ENCODE results near the gene LMOD1. TPM values are rescaled to one million over a fixed set of nuclear protein-coding genes. Genes with fewer than 3 reads are reported as not detected.

LMOD1 gene
- total and polyA plus RNA-seq, 2 of the 8 experiments (the other 6 are each of a cell fraction or from before 2014, with no cell fraction given) = 0.77 to 1.4 TPM

GRCh38 chr1:201945157-201945556, 1.2 kb downstream of the LMOD1 start:
- H2AK5ac ChIP-seq (ENCODE audit: low read depth, low read length) = no peak overlapping the region; the same call in 1 of the 2 replicates
- H4K5ac ChIP-seq (ENCODE audit: insufficient read length, low read depth, low read length) = no peak overlapping the region
- H3K79me1 ChIP-seq (ENCODE audit: low read depth, low read length) = no peaks in the 10 kb centered on the region
- ChIA-PET CTCF (ENCODE audit: partially characterized antibody) (interaction anchor here (0.8 to 8.4 kb wide), 32 partner anchors 7 to 190 kb away, joined by 3 to 145 read pairs (median 6); partner anchors contain the start of gene TIMM17A), POLR2A (ENCODE audit: partially characterized antibody) (interaction anchor here (1.1 to 3.4 kb wide), 11 partner anchors 11 to 66 kb away, joined by 3 to 27 read pairs (median 4); partner anchors contain the start of gene TIMM17A)
- no peak overlapping the region for H2BK20ac ChIP-seq (ENCODE audit: low read length)
- no peaks in the 10 kb centered on the region for H3K79me2 ChIP-seq (ENCODE audit: control insufficient read depth in 1 of 2, insufficient read depth in 2 of 2, low read length in 2 of 2)
- H2BK12ac ChIP-seq (ENCODE audit: low read depth, low read length) = no peak overlapping the region
- H3K9me3 ChIP-seq (ENCODE audit: insufficient read depth in 2 of 2, low read depth in 1 of 2, low read length in 1 of 2) = no peaks in the 10 kb centered on the region
- no peak overlapping the region for H4K8ac ChIP-seq (ENCODE audit: extremely low read depth, insufficient read depth, low read length)
- no peak overlapping the region for H3K4ac ChIP-seq (replicated peaks; ENCODE audit: insufficient read length, low read depth, low read length)
- no peak overlapping the region for H2BK120ac ChIP-seq (replicated peaks; ENCODE audit: low read depth, low read length)
- peak overlapping the region in 3 of 4 experiments; percentile 1 to 64 (median 3); a peak in 4 of 8 replicates for H3K4me3 ChIP-seq (ENCODE audit: extremely low read depth in 1 of 4, insufficient read depth in 2 of 4, low read depth in 3 of 4, low read length in 4 of 4)
- WGBS, 2 experiments (ENCODE audit: extremely low coverage in 1 of 2, insufficient coverage in 1 of 2, insufficient read length in 1 of 2, insufficient replicate concordance in 2 of 2, low coverage in 1 of 2, low lambda C conversion rate in 2 of 2, missing lambda C conversion rate in 1 of 2) = 37% methylated on average over 4 of the region's 4 CpGs; no CpG with 5 or more reads in 1 of the 2 experiments
- no peaks in the 10 kb centered on the region for H4K20me1 ChIP-seq (replicated peaks in 1 of 2; ENCODE audit: control insufficient read depth in 1 of 2, insufficient read depth in 2 of 2, low read length in 2 of 2)
- no peak overlapping the region for H3K14ac ChIP-seq (ENCODE audit: insufficient read length)
- H2AFZ ChIP-seq (ENCODE audit: low read length) = no peak overlapping the region
- H4K91ac ChIP-seq (replicated peaks; ENCODE audit: insufficient read length, low read length) = no peak overlapping the region
- H3K27ac ChIP-seq (ENCODE audit: low read depth, low read length) = no peak overlapping the region
- H3K4me2 ChIP-seq (ENCODE audit: insufficient read depth in 1 of 2, low read depth in 2 of 2, low read length in 2 of 2) = peak overlapping the region; percentile 94 to 99
- no peak overlapping the region for H2BK15ac ChIP-seq (ENCODE audit: low read length)
- H3K9ac ChIP-seq (replicated peaks in 1 of 4; ENCODE audit: extremely low read depth in 1 of 4, low read depth in 3 of 4, low read length in 3 of 4) = no peak overlapping the region; a peak in 1 of 7 replicates
- peak in 1 of 2 experiments; percentile 55 for DNase-seq (ENCODE audit: low read depth in 1 of 2, low spot score in 2 of 2)
- no peak overlapping the region for H3K23ac ChIP-seq (ENCODE audit: insufficient read length)
- no peak overlapping the region for H3K18ac ChIP-seq (ENCODE audit: extremely low read depth, low read length)
- FAIRE-seq = peak; percentile 55
- no peak overlapping the region for H2BK5ac ChIP-seq (ENCODE audit: low read depth, low read length)
- no peak overlapping the region for H3K56ac ChIP-seq (replicated peaks; ENCODE audit: insufficient read length, low read depth, low read length)
- H3K4me1 ChIP-seq (replicated peaks in 1 of 4; ENCODE audit: control insufficient read depth in 3 of 4, insufficient read depth in 4 of 4, low read length in 3 of 4) = peaks cover 7 to 19% (median 10%) of the 10 kb centered on the region in 4 experiments
- peaks cover 0 to 15% (median 13%) of the 10 kb centered on the region in 4 experiments; a peak in 6 of 7 replicates for H3K27me3 ChIP-seq (replicated peaks in 1 of 4; ENCODE audit: control insufficient read depth in 3 of 4, extremely low read depth in 1 of 4, insufficient read depth in 3 of 4, low read length in 3 of 4)
- peaks cover 8% of the 10 kb centered on the region for H3K23me2 ChIP-seq (ENCODE audit: low read depth, low read length)
- no peaks in the 10 kb centered on the region; a peak in 1 of 8 replicates for H3K36me3 ChIP-seq (ENCODE audit: control insufficient read depth in 2 of 4, insufficient read depth in 4 of 4, low read length in 3 of 4)
- TF ChIP-seq ATF2 (IDR thresholded peaks at IDR 0.05; ENCODE audit: low read length) = no peak
- peak; percentile 28 to 44; a peak in 3 of 4 replicates for TF ChIP-seq RAD21 (IDR thresholded peaks at IDR 0.05 in 1 of 2, conservative IDR thresholded peaks at IDR 0.05 in 1 of 2; ENCODE audit: low read depth in 2 of 2, low read length in 2 of 2)
- no peak for TF ChIP-seq CBX8 (IDR thresholded peaks at IDR 0.05; ENCODE audit: borderline replicate concordance, low read depth, low read length)
- no peak for TF ChIP-seq PHF8 (conservative IDR thresholded peaks at IDR 0.05; ENCODE audit: low read depth, low read length)
- TF ChIP-seq BACH1 (IDR thresholded peaks at IDR 0.05; ENCODE audit: low read length) = no peak
- TF ChIP-seq ASH2L (IDR thresholded peaks at IDR 0.05; ENCODE audit: low read length) = no peak
- no peak for TF ChIP-seq TEAD4 (IDR thresholded peaks at IDR 0.05; ENCODE audit: low read depth, low read length)
- TF ChIP-seq YY1 (IDR thresholded peaks at IDR 0.05; ENCODE audit: low read depth, low read length) = no peak
- TF ChIP-seq CBX5 (IDR thresholded peaks at IDR 0.05; ENCODE audit: low read depth, low read length) = no peak
